NCI-H1092 (cell line): Measurements from ENCODE around the gene NCOA3.
"Not testable (repeated sequence)": the region's sequence is repeated elsewhere in the genome, so short reads cannot be mapped to it uniquely, and the experiment has no call there.

Source experiments
- DNase-seq: peaks from one replicate; lab custom pipeline; 2025; lab: John Stamatoyannopoulos, UW

Gene NCOA3

GRCh38 chr20:47468290-47469050, 33.2 kb upstream of the NCOA3 start:
- DNase-seq, result no peak

DNA sequence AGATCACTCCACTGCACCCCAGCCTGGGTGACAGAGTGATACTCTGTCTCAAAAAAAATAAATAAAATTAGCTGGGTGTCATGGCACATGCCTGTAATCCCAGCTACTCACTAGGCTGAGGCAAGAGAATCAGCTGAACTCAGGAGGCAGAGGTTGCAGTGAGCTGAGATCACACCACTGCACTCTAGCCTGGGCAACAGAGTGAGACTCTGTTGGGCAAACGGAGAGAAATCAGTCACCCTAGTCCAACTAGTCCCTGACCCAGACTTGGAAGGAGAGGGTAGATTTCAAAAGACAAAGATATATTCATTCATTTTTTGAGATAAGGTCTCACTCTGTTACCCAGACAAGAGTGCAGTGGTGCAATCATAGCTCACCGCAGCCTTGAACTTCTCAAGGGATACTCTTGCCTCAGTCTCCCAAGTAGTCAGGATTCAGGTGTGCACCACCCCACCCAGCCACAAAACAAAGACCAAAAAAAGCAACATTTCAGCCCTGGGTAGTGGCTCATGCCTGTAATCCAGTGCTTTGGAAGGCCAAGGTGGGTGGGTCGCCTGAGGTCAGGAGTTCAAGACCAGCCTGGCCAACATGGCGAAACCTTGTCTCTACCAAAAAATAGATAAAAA, 26.2 kb upstream of the NCOA3 start:
- no peak for DNase-seq

- DNase-seq, result no peak
Measured at GRCh38 chr20:47476452-47476851, 25.2 kb upstream of the NCOA3 start.

- no peak for DNase-seq
Measured at GRCh38 chr20:47479093-47479492, 22.6 kb upstream of the NCOA3 start.

DNA sequence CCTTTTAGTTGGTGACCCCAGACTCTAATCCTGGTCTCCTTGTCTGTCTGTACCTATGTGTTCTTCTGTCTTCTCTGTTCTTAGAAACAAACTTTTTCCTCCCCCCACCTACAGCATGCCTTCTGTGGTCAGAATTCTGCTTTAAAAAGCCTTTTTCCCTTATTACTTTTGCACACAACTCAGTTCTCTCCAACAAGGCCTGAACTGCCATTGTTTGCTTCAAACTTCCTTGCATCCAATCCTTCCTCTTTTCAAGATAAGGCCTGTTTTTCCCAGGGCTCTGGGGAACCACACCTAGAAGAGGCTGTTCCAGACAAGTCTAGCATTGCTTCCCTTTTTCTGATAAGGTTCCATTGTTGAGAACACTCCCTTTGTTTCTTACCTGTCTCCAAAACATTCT, 22.2 kb upstream of the NCOA3 start:
- DNase-seq, result no peak

- DNase-seq, result no peak
Measured at GRCh38 chr20:47480239-47480638, 21.4 kb upstream of the NCOA3 start.

DNA sequence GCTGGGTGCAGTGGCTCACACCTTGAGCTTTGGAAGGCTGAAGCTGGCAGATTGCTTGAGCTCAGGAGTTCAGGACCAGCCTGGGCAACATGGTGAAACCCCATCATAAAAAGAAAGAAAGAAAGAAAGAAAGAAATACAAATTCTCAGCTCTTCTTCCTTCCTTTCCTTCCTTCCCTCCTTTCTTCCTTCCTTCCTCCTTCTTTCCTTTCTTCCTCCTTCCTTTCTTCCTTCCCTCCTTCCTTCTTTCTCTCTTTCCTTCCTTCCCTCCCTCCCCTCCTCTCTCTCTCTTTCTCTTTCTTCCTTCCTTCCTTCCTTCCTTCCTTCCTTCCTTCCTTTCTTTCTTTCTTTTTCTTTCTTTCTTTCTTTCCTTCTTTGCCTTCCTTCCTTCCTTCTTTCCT, 21.0 kb upstream of the NCOA3 start:
- DNase-seq, result no peak

DNA sequence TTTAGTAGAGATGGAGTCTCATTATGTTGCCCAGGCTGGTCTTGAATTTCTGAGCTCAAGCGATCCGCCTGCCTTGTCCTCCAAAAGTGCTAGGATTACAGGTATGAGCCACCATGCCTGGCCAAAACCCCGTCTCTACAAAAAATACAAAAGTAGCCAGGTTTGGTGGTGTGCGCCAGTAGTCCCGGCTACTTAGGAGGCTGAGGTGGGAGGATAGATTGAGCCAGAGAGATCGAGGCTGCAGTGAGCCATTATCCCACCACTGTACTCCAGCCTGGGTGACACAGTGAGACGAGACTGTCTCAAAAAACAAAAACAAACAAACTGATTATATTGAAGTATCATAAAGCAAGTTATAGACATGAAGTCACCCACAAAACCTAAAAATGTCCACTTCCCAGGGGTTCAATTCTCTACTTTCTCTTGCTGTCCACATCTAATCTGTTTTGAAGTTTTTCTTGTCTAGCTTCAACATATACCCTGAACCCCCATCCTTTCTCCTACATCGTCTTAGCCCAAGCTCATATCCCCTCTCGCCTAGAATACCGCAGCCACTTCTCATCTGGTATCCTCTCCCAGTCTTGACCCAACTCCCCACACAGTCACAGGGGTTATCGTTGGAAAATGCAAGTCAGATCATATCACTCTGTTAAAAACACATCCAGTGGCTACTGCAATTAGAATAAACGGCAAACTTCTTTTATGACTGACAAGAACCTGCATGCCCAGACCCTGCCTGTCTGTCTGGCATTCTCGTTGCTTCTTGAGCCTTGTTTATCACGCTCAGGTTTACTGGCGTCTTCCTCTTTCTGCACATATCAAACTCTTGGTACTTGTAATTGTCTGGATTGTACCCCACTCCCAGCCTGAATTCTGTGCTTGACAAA, 20.1 kb upstream of the NCOA3 start:
- no peak for DNase-seq

GRCh38 chr20:47482705-47483104, 19.0 kb upstream of the NCOA3 start:
- DNase-seq, result no peak

DNA sequence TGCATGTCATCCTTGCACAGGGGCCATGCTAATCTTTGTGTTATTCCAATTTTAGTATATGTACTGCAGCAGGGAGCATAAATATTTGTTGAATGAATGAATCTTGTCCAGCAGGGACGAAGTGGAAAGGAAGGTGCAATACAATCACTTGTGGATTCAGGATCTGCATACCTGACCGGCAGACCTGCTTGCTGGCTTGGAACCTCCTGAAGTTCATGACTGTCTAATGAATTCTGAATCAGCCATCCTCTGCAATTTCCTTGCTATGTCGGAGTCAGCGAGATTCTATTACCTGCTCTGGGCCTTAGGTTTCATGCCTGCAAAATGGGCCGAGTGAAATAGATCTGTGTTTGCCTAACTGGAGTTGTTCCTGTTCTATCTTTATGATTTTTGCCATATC, 17.4 kb upstream of the NCOA3 start:
- no peak for DNase-seq

DNA sequence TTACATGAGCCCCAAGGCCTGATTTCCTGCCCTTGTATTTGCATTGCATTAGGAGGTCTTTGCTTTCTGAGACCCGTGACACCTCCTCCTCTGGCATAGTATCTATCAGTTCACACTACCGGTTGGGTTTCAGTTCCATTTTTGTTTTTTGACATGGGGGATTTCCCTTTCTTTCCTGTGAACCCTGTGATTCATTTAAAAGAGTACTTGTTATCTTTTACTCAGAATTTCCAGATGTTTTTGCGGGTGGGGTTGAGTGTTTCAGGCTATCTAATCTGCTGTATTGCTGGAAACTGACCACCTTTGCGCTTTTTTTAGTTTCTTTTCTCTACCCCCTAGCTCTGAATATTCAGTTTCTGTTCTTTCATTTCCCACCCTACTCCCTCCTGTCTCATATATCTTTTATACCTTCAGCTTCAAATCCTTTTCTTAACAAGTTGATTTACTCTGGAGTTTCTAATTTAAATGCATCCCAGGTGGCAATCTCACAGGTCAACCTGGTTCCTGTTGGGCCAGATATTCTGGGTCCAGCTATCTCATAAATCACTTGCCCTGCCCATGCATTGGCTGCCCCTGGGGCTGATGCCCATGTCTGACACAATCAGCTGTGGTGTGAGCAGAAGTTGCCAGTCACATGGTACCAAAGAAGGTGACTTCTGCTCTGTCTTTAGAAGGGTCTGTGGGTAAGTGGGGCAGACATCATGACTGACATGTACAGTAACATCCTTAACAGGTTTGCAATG, 14.3 kb upstream of the NCOA3 start:
- DNase-seq, result no peak

- no peak for DNase-seq
Measured at GRCh38 chr20:47489448-47489872, 12.2 kb upstream of the NCOA3 start.

DNA sequence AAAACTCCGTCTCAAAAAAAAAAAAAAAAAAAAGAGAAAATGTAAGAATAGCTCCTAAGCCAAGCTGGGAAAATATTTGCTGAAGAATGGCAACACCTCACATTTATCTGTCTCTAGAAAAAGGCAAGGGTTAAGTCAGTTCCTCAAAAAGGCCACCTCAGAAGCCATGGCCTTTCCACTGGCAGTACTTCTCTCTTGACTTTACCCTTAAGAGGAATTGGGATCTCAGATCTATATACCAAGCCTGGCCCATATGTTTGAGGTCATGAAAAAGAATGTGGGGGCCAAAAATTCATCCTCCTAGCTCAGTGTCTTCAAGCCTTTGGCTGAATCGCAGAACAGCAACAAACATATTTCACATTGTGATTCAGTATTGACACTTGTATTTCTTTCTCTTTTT, 10.9 kb upstream of the NCOA3 start:
- no peak for DNase-seq

DNA sequence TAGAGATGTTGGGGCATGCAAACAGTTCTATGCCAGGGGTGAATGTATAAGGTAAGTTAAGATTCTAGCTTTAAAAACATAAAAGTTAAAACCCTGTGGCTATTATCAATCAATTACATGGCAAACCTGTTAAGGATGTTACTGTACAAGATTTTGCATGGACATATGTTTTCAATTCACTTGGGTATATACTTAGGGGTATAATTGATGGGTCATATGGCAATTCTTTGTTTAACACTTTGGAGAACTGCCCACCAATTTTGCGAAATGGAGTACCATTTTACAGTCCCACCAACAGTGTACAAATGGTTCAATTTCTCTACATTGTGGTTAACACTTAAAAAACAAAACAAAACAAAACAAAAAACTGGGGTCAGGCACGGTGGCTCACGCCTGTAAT, 9.4 kb upstream of the NCOA3 start:
- DNase-seq, result no peak

DNA sequence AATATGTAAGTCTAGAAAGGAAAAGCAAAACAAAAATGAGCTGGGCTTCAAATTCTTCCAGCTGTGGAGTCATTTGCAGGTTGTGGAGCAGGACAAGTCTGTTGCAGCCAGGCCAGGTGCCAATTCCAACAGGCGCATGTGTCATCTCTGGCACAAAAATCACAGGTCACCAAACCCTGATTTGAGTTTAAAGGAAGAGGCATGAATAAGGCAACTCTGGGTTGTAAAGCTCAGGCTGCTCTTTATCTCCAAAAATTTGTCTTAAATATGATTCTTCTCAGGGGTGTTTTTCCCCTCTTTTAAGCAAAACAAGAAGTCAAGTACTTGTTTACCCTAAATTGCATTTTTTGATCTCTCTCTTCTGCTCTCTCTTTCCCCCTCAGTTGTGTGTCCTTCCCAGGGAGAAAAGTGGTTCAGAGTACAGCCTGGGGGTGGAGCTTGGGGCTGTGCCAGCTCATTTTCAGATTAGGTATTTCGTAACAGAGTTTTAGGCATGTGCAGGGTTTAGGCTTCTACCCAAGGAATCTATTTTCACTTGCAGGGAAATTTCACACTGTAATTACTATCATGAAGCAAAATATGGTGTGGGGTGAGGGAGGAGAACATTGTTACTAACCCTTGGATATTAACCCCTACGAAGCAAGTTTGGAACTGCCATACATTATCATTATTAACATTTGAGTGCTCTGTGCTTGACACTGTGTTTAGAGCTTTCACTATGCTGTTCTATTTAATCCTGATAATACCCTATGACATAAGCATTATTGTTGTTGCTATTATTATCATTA, 8.3 kb upstream of the NCOA3 start:
- DNase-seq, result peak; percentile 5

GRCh38 chr20:47493963-47494293, 7.8 kb upstream of the NCOA3 start:
- DNase-seq, result no peak

DNA sequence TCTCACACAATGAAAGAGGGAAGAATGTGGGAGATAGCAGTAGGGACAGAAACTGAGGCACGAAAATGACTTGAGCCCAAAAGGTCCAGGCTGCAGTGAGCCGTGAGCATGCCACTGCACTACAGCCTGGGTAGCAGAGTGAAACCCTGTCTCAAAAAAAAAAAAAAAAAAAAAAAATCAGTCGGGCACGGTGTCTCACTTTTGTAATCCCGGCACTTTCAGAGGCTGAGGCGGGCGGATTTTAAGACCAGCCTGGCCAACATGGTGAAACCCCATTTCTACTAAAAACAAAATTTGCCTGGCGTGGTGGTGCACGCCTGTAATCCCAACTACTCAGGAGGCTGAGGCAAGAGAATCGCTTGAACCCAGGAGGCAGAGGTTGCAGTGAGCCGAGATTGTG, 7.1 kb upstream of the NCOA3 start:
- DNase-seq, result not testable (repeated sequence)

DNA sequence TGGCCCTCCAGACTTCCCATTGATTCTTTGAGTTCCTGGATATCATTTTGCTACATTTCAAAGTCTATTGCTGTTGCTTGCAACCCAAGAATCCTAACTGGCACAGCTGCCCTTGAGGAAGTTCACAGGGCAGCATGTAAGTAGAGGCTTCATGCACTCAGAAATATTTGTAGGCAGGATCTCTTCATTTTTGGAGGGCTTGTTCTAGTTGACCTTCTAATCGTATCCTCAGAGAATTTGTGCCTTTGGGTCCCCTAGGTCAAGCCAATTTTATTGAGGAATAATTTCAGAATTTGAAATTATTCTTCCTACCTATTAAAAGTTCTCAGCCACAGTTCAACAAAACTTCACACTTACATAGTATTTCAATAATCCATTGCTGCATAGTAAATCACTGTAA, 5.6 kb upstream of the NCOA3 start:
- no peak for DNase-seq

GRCh38 chr20:47498606-47499005, 3.1 kb upstream of the NCOA3 start:
- no peak for DNase-seq

- DNase-seq, result no peak
Measured at GRCh38 chr20:47499053-47499452, 2.6 kb upstream of the NCOA3 start.

DNA sequence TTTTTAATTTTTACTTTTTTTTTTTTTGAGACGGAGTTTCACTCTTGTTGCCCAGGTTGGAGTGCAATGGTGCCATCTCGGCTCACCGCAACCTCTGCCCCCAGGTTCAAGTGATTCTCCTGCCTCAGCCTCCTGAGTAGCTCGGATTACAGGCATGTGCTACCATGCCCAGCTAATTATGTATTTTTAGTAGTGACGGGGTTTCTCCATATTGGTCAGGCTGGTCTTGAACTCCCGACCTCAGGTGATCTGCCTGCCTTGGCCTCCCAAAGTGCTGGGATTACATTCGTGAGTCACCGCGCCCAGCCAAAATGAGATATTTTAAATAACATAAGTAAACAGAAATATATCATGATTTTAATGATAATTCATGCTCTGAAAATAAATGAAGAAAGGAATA, 1.6 kb upstream of the NCOA3 start:
- DNase-seq, result not testable (repeated sequence)

- DNase-seq, result no peak
Measured at GRCh38 chr20:47500554-47500953, 1.1 kb upstream of the NCOA3 start.
